Panc1 (cell line): ENCODE data around the gene F2R.

Experiments used
- POLR2AphosphoS5 ChIP-seq: IDR thresholded peaks from 2 replicates; pipeline ENCODE4 v1.6.1; 2012; ENCODE audit warnings: mild to moderate bottlenecking, low read depth, low read length, moderate library complexity
- SIN3A ChIP-seq: IDR thresholded peaks from 2 replicates; pipeline ENCODE4 v1.6.1; 2012; ENCODE audit warnings: low read depth, mild to moderate bottlenecking, low read length, moderate library complexity, borderline replicate concordance; ENCODE audit not compliant: insufficient read depth
- TF ChIP-seq, protein P1 (sequence below): fragments of 450-650 bp; IDR thresholded peaks from 2 replicates; pipeline ENCODE4 v1.5.1; 2017; ENCODE audit warnings: mild to moderate bottlenecking

DNA sequence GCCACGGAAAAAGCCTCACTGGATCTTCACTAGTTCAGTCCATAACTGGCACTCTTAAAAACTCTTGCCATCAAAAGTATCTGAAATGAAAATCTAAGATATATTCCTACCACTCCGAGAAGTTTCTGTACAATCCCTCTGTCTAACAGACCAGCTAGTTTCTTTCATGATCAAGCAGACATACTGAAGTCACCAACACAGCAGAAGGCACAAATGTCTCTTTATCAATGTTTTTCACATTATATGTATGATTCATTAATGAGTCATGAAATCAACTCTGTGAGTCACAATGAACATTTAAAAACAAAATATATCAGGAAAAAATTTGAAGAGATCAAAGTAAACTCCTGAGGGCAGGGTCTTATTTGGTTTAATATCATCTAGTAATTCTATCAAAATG lies 50.8 kb downstream of the F2R start:
- TF ChIP-seq, protein P1, sequence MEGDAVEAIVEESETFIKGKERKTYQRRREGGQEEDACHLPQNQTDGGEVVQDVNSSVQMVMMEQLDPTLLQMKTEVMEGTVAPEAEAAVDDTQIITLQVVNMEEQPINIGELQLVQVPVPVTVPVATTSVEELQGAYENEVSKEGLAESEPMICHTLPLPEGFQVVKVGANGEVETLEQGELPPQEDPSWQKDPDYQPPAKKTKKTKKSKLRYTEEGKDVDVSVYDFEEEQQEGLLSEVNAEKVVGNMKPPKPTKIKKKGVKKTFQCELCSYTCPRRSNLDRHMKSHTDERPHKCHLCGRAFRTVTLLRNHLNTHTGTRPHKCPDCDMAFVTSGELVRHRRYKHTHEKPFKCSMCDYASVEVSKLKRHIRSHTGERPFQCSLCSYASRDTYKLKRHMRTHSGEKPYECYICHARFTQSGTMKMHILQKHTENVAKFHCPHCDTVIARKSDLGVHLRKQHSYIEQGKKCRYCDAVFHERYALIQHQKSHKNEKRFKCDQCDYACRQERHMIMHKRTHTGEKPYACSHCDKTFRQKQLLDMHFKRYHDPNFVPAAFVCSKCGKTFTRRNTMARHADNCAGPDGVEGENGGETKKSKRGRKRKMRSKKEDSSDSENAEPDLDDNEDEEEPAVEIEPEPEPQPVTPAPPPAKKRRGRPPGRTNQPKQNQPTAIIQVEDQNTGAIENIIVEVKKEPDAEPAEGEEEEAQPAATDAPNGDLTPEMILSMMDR: no peak
- no peak for TF ChIP-seq SIN3A
- no peak for TF ChIP-seq POLR2AphosphoS5
